Stimulated activated CD8-positive, alpha-beta memory T cell treated with anti-CD3 and anti-CD28 coated beads, Interleukin-2, amount 100 ng/mL, for 48 hours (primary cell): ENCODE measurements around the gene FAM13C.
"Not testable (repeated sequence)": the region's sequence is repeated elsewhere in the genome, so short reads cannot be mapped to it uniquely, and the experiment has no call there.

Experiments
- DNase-seq, 2 donors: peaks; one replicate each; pipeline ENCODE4 v3.0.0-alpha.2; 2020; ENCODE audit warnings: low read depth in 2 of 2

The FAM13C gene

DNA sequence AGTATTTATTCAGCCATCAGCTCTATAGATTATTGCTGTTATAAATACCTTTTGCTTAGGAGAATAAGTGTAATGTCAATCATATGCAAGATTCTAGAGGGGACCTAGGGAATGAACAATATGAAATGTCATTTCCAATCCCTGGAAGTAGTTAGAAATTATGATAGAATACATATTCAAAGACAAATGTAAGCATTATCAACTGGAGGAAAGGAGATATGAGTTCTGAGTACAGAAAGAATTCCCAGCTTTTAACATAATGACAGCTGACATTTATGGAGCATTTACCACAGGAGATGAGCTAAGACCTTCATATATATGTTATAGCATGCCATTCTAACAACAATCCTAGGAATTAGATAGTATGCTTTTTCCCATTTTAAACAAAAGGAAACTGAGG is 86.2 kb downstream of the FAM13C start:
- no peak for DNase-seq

DNA sequence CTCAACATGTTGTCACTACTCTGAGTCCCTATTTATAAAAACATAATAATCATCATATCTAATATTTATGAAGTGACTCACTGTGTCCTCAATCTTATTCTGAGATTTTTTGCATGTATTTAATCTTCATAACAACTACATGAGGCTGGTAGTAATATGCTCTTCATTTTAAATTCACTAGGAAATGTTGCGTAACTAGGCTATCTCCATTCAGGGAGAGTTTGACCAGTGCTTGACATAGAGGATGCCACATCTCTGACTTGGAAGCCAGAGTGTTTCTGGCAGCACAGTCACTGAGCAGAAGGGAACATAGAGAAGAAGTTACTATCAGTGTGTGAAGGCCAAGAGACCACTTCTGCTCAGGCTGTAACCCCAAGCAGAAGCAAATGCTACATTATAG is 88.9 kb downstream of the FAM13C start:
- no peak for DNase-seq

- no peak for DNase-seq
Observed at GRCh38 chr10:59272061-59272460, 90.3 kb downstream of the FAM13C start.

DNA sequence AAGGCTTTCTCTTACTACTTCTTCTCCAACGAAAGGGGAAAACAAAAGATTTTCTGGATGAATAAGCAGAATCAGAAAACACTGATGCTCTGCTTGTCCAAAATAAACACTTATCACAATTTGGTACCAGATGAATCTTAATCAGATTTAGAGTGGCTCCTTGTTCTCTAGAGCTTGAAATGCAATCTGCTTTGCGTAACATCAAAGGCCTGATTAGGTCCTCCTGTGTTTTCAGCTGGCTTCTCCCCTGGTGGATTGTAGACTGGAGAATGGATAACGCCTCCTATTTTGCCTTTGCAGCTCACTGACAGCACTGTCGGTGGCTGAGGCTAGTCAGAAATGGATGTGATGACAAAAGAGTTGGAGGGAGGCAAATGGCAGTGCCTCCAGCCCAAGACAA is 91.2 kb downstream of the FAM13C start:
- no peak for DNase-seq

GRCh38 chr10:59270492-59270891 is 91.9 kb downstream of the FAM13C start:
- no peak for DNase-seq

- no peak for DNase-seq
Observed at GRCh38 chr10:59269651-59270050, 92.7 kb downstream of the FAM13C start.

GRCh38 chr10:59268460-59268859 is 93.9 kb downstream of the FAM13C start:
- DNase-seq = no peak

DNA sequence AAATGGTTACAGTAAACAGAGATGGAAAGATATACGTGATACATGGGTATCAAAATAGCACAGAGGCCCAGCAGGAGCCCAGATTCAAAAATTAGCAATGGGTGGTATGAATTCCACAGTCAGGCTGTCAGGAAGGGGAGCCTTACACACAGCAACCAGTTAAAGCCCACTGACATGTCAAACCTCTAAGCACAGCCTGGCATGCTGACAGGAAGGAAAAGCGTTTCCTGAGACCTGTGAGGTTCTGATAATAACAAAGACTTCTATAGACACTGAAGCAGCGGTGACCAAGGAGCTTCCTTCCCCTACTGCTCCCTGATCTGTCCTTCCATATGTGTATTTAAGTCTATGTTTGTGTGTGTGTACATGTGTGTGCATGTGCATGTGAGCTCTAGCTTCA is 96.0 kb downstream of the FAM13C start:
- no peak for DNase-seq

- DNase-seq = no peak
Observed at GRCh38 chr10:59265141-59265540, 97.2 kb downstream of the FAM13C start.

GRCh38 chr10:59258890-59259289 is 103.5 kb downstream of the FAM13C start:
- no peak for DNase-seq

DNA sequence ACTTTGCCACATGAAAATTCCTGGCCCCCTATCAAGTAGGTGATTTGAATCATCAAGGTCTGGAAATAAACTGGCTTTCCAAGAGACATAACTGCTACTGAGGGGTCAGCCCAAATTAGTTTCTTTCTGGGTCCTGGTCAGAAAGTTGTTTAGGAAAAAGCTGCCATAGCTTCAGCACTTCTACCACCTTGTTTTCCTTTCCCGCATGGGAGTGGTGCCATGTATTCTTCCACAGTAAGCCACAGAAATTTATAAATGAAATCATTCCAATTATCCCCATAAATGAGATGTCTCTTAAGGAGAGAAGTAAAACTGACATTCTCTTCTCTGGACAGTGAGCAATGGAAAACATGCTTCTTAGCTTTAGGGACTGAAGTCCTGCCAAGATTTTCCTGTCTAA is 105.1 kb downstream of the FAM13C start:
- DNase-seq = no peak

DNA sequence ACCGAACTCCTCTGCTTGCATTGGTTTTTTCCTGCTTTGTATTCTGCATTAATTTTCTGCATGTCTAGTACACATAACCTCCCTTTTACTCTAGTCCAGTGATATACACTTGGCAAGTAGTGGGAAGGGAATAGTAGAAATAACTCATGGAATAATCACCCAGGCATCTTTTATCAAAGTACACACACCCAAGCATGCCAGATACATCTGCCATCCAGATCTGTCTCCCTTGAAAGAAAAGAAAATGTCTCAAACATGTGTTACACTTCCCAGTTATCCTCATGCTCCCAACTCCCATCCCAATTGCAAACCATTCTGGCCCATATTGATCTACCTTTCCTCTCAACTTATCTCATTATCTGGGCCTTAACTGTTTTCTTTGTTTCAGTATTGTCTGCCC is 106.9 kb downstream of the FAM13C start:
- no peak for DNase-seq

DNA sequence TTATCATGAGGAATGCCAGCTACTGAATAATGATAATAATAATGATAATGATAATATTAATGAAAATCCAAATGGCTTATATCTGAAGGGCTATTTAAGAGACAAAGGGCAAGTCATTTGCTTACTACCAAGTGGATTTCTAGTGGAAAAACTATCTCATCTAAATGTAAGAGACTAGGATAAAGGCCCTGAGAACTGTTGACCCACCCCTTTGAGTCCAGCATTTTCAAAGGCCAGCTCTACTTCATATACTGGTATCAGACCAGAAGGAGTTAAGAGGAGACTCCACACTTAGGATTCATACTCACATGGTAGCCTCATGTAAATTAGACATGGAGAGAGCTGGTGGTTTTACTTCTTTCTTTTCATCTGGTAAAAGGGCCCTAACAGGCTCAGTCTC is 109.9 kb downstream of the FAM13C start:
- DNase-seq = no peak

GRCh38 chr10:59245686-59246085 is 116.7 kb downstream of the FAM13C start:
- DNase-seq = no peak

GRCh38 chr10:59244871-59245270 is 117.5 kb downstream of the FAM13C start:
- DNase-seq = no peak

- no peak for DNase-seq
Observed at GRCh38 chr10:59243611-59244195, 118.6 kb downstream of the FAM13C start.

- no peak for DNase-seq
Observed at GRCh38 chr10:59242991-59243390, 119.4 kb downstream of the FAM13C start.

- no peak for DNase-seq
Observed at GRCh38 chr10:59242057-59242456, 120.3 kb downstream of the FAM13C start.

- no peak for DNase-seq
Observed at GRCh38 chr10:59240582-59241183, 121.7 kb downstream of the FAM13C start.

DNA sequence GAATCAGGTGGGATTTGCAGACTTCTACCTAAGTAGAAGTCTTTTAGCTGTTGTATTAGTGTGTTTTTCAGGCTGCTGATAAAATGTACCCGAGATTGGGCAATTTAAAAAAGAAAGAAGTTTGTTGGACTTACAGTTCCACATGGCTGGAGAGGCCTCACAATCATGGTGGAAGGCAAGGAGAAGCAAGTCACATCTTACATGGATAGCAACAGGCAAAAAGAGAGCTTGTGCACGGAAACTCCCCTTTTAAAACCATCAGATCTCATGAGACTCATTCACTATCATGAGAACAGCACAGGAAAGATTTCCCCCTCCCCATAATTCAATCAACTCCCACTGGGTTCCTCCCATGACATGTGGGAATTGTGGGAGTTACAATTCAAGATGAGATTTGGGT is 123.2 kb downstream of the FAM13C start:
- DNase-seq = not testable (repeated sequence)

DNA sequence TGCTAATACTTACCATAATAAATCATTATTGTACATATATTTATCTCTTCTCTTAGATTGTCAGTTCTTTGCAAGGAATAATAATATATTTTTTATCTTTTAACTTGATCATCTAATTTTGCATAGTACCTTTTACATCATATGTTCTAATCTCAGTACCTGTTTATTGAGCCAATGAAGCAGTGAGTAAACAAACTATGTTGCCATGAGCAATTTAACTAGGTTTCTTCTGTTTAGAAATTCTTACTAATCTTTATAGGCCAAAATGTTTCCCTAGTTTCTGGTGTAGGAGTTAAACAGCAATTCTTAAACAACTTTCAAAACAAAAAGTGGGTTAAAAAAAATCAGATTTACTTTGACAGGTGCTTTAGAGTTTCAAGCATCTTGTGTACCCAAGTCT is 124.6 kb downstream of the FAM13C start:
- DNase-seq = no peak

DNA sequence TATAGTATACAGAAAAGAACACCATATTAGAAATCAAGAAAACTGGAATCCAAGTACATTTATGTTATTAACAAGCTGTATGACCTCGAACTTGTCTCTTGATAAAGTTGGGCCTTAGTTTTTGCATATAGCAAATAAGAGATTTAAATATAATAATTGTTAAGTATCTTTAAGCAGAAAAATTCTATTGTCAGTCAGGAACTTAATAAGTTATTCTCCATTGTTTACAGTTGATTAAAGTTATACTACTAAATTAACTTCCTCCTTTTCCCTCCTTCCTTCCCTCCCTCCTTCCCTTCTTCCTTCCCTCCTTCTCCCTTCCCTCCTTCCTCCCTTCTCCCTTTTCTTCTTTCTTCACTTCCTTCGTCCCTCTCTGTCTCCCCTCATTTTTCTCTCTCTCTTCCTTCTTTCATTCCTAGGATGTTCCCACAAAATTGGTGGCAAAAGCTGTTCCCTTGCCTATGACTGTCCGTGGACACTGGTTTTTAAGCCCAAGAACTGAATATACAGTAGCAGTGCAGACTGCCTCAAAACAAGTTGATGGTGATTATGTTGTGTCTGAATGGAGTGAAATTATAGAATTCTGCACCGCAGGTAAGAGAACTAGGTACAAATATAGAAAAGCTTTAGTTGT is 126.2 kb downstream of the FAM13C start:
- DNase-seq = no peak

DNA sequence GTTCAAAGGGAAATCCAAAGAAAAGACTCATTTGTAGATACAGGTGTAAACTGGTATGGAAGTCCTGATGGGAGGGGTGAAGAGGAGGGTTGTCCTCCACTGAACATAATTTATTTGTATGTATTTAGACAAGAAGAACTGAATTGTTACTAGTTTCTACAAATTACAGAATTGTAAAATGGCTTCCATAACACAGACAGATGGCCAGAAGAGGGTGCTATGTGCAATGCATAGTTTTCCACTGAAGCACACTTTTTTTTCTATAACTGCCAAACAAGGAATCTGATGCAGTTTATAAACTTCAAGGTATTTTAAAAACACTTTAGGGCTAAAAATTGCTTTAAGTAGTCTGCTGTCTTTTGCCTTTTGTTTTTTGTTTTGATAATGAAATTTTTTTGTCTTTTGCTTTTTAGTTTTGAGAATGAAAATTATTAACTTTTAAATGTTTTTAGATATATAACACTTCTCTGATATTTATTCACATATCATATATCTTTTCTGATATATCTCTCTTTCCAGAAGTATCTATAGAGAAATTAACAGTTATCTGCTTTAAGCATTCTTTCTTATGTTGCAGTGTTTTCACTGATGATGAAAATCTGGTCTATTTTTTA is 127.4 kb downstream of the FAM13C start:
- DNase-seq = no peak
